NOMO-1 treated with DMSO at 0.1 percent for 48 hours (cell line): ENCODE results near the gene SLC2A4.
"Not testable (repeated sequence)": the region's sequence is repeated elsewhere in the genome, so short reads cannot be mapped to it uniquely, and the experiment has no call there.

Experiments
- DNase-seq: peaks from one replicate; lab custom pipeline; 2025; ENCODE audit not compliant: unreplicated experiment; lab: John Stamatoyannopoulos, UW

The SLC2A4 gene

GRCh38 chr17:7322520-7323194 lies 41.1 kb downstream of the SLC2A4 start:
- DNase-seq: no peak

GRCh38 chr17:7323731-7324437 lies 42.4 kb downstream of the SLC2A4 start:
- DNase-seq: no peak

GRCh38 chr17:7324438-7324779 lies 42.9 kb downstream of the SLC2A4 start:
- no peak for DNase-seq

- DNase-seq: no peak
Observed at GRCh38 chr17:7325031-7325528, 43.6 kb downstream of the SLC2A4 start.

- DNase-seq: no peak
Observed at GRCh38 chr17:7326186-7326585, 44.7 kb downstream of the SLC2A4 start.

GRCh38 chr17:7327056-7327455 lies 45.5 kb downstream of the SLC2A4 start:
- DNase-seq: no peak

GRCh38 chr17:7327501-7327900 lies 46.0 kb downstream of the SLC2A4 start:
- DNase-seq: no peak

- no peak for DNase-seq
Observed at GRCh38 chr17:7328009-7328408, 46.5 kb downstream of the SLC2A4 start.

- no peak for DNase-seq
Observed at GRCh38 chr17:7328840-7329373, 47.4 kb downstream of the SLC2A4 start, which contains the start of gene NEURL4. Gene NEURL4 (minus strand): TSS chr17:7329335. CDS start chr17:7329312, 23 bp downstream.

GRCh38 chr17:7329374-7329996 lies 48.0 kb downstream of the SLC2A4 start:
- DNase-seq: peak; percentile 97

GRCh38 chr17:7329997-7330637 lies 48.6 kb downstream of the SLC2A4 start:
- peak; percentile 66 for DNase-seq

GRCh38 chr17:7330638-7331015 lies 49.1 kb downstream of the SLC2A4 start:
- no peak for DNase-seq

- no peak for DNase-seq
Observed at GRCh38 chr17:7332111-7332510, 50.6 kb downstream of the SLC2A4 start.

- DNase-seq: peak; percentile 52
Observed at GRCh38 chr17:7332600-7333069, 51.1 kb downstream of the SLC2A4 start.

- no peak for DNase-seq
Observed at GRCh38 chr17:7334938-7335538, 53.5 kb downstream of the SLC2A4 start.

- DNase-seq: not testable (repeated sequence)
Observed at GRCh38 chr17:7335765-7336164, 54.2 kb downstream of the SLC2A4 start.

GRCh38 chr17:7336240-7337175 lies 55.0 kb downstream of the SLC2A4 start, which contains the start of gene ACAP1:
Gene ACAP1 (plus strand): TSS chr17:7336529. CDS start chr17:7336735, 206 bp downstream.
- DNase-seq: peak; percentile 44

GRCh38 chr17:7337600-7337999 lies 56.1 kb downstream of the SLC2A4 start:
- DNase-seq: not testable (repeated sequence)
